WERI-Rb-1 (cell line): ENCODE measurements around the gene SMO.

Source experiments
- DNase-seq: peaks from one replicate; pipeline ENCODE4 v3.0.0-alpha.2; 2020
- H3K27ac ChIP-seq: fragments of 250-450 bp; sonication (Bioruptor Pico); 2 replicates; pipeline ENCODE4 v1.5.1; 2020; ENCODE audit warnings: mild to moderate bottlenecking, moderate library complexity
- H3K27me3 ChIP-seq: fragments of 250-450 bp; sonication (Bioruptor Pico); 2 replicates; pipeline ENCODE4 v1.5.1; 2021; ENCODE audit warnings: mild to moderate bottlenecking, low read depth, moderate library complexity; ENCODE audit not compliant: insufficient read depth, severe bottlenecking
- H3K36me3 ChIP-seq: fragments of 250-450 bp; sonication (Bioruptor Pico); 2 replicates; pipeline ENCODE4 v1.5.1; 2020; ENCODE audit warnings: mild to moderate bottlenecking, moderate library complexity
- H3K4me3 ChIP-seq: 2 replicates; pipeline ENCODE4 v1.5.1; 2011; ENCODE audit warnings: low read depth, mild to moderate bottlenecking, control low read depth, low read length
- H3K9me3 ChIP-seq: fragments of 250-450 bp; sonication (Bioruptor Pico); 2 replicates; pipeline ENCODE4 v1.5.1; 2021; ENCODE audit warnings: mild to moderate bottlenecking, moderate library complexity; ENCODE audit not compliant: severe bottlenecking
- TF ChIP-seq, protein P1 (sequence below): IDR thresholded peaks from 2 replicates; pipeline ENCODE4 v1.5.1; 2011; ENCODE audit warnings: low read depth, mild to moderate bottlenecking, control low read depth, inconsistent platforms, low read length

The SMO gene

DNA sequence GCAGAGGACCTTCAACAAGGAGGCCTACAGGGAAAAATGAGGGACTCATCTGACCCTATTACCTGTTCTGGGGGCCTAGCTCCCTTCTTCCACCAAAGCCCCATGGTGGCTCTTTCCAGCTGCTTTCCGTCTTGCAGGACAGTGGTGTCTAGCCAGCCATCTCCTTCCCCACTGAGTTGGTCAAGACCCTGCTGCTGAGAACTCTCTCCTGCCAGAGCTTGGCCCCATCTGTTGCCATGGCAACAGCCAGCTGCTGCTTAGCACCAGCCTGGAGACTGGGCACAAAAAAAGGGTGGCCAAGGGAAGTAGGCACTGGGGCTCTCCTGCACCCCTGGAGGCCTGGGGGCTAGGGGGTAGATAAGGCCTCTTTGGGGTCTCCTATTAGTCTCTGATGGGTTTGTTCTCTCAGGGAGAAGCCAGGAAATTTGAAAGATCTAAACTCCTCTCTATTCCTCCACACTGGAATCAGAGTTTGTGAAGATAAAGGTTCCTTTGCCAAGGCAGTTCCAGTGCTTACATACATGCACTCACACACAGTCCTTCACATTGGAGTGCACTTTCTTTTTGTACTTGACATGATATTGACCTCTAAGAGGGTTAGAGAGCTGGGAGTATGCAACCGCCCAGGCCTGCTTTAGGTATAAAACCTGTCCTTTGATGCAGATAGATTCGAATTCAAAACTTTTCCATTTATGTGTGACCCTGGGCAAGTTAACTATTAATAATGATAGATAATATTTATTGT is 28.1 kb upstream of the SMO start:
- no peak for DNase-seq
- Histone ChIP-seq H3K27ac (no peak overlapping the region), H3K4me3 (no peak overlapping the region), H3K9me3 (no peaks in the 10 kb centered on the region), H3K27me3 (no peaks in the 10 kb centered on the region), H3K36me3 (peaks cover 6% of the 10 kb centered on the region; the same call in 1 of the 2 replicates)
- TF ChIP-seq, protein P1, sequence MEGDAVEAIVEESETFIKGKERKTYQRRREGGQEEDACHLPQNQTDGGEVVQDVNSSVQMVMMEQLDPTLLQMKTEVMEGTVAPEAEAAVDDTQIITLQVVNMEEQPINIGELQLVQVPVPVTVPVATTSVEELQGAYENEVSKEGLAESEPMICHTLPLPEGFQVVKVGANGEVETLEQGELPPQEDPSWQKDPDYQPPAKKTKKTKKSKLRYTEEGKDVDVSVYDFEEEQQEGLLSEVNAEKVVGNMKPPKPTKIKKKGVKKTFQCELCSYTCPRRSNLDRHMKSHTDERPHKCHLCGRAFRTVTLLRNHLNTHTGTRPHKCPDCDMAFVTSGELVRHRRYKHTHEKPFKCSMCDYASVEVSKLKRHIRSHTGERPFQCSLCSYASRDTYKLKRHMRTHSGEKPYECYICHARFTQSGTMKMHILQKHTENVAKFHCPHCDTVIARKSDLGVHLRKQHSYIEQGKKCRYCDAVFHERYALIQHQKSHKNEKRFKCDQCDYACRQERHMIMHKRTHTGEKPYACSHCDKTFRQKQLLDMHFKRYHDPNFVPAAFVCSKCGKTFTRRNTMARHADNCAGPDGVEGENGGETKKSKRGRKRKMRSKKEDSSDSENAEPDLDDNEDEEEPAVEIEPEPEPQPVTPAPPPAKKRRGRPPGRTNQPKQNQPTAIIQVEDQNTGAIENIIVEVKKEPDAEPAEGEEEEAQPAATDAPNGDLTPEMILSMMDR, result no peak

DNA sequence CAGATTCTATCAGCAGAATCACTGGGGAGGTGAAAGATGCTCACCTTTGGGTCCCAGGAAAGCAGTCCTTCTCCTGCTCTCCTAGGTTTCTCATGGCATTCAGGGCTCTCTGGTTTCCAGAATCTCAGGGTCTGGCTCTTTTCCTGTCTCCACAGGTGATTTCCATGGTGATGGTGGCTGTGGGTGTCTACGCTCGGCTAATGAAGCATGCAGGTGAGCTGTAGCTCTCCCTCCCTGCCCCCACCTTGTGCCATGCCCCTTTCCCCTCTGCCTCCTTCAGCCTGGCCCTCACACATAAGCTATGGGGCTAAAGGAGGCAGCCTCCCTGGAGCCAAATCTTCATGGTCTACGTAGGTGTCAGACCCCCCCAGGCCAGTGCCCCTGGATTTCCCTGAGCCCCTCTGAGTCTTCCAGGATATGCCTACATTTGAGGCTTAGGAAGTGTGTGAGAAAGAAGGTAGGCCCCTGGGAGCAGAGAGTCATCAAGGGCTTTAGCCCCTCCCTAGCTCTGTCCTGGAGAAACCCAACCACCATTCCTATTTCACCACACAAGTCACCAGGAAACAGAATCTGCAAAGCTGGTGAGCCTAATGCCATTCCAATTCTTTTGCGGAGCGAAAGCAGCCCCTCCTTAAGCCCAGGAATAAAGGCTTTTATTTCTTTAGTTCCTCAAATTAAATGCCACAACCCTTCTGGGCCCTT is 26.8 kb upstream of the SMO start:
- H3K27ac ChIP-seq, result no peak overlapping the region
- TF ChIP-seq, protein P1, result no peak
- H3K4me3 ChIP-seq, result no peak overlapping the region
- no peaks in the 10 kb centered on the region for H3K9me3 ChIP-seq
- H3K27me3 ChIP-seq, result no peaks in the 10 kb centered on the region
- DNase-seq, result no peak
- H3K36me3 ChIP-seq, result peaks cover 8% of the 10 kb centered on the region

DNA sequence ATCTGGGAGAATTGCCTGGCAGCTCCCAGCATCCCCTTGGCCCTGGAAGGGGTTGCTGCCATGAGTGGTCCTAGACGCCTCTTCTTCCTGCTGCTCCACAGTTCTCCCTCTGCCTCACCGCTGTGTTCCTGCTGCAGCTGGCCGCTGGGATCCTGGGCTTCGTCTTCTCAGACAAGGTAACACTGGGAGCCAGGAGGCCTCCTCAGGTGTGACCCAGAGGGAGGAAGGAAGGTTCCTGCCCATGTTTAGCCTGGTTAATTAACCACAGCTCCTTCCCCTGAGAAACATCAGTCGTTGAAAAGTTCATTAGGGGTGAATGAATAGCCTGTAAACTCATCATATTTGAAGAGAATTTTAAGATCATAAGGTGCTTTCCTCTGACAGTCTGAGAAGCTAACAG is 25.7 kb upstream of the SMO start:
- H3K27me3 ChIP-seq, result no peaks in the 10 kb centered on the region
- H3K36me3 ChIP-seq, result peaks cover 14% of the 10 kb centered on the region
- DNase-seq, result no peak
- no peaks in the 10 kb centered on the region for H3K9me3 ChIP-seq
- TF ChIP-seq, protein P1, result no peak
- no peak overlapping the region for H3K4me3 ChIP-seq
- no peak overlapping the region for H3K27ac ChIP-seq

DNA sequence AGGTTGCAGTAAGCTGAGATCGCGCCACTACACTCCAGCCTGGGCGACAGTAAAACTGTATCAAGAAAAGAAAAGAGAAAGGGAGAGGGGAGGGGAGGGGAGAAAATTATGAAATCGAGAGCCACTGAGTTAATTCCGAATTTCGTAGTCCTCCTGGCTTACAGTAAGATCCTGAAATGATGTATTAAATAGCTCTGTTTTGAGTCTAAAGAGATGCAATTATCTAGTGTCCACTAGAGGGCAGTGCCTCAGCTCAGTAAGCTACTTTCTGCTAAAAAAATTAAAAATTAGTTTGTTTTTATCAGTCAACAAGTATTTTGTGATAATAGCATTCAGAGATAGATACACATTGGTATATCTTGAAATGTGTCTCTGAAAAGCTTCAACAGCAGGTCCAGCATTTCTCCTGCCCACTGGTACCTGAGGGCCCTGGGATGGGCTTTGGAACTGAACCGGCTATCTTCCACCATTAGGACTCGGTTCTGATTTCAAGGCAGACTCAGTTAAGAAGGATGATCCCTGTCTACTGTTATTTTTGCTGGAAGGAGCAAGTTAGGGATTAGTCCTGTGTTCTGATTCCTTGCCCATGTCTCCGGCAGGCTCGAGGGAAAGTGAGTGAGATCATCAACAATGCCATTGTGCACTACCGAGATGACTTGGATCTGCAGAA is 24.4 kb upstream of the SMO start:
- Histone ChIP-seq H3K27ac (no peak overlapping the region), H3K9me3 (no peaks in the 10 kb centered on the region), H3K4me3 (no peak overlapping the region), H3K27me3 (no peaks in the 10 kb centered on the region), H3K36me3 (peaks cover 14% of the 10 kb centered on the region)
- no peak for DNase-seq
- TF ChIP-seq, protein P1, result peak; percentile 39

DNA sequence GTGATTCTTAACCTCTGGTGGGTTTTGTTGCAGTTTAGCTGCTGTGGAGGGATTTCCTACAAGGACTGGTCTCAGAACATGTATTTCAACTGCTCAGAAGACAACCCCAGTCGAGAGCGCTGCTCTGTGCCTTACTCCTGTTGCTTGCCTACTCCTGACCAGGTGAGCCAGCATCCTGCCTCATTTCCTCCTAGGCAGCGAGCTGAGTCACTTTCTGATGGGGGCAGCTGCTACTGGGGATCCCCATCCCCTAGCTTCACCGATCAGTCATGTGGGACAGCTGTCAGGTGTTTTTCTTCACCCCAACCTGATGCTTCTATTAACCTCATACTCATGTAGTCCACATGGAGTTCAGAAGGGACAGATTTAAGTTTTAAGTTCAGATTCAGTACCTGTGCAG is 21.7 kb upstream of the SMO start:
- no peak overlapping the region for H3K27ac ChIP-seq
- H3K4me3 ChIP-seq, result no peak overlapping the region

More for the DNA sequence above, 21.7 kb upstream of the SMO start:
- Histone ChIP-seq H3K27me3 (no peaks in the 10 kb centered on the region), H3K9me3 (no peaks in the 10 kb centered on the region), H3K36me3 (peaks cover 14% of the 10 kb centered on the region)
- DNase-seq, result no peak
- TF ChIP-seq, protein P1, result no peak
